HG02763 (cell line): ENCODE results near the gene RBM12.
"Not testable (repeated sequence)": the region's sequence is repeated elsewhere in the genome, so short reads cannot be mapped to it uniquely, and the experiment has no call there.

ENCODE experiments used
- ATAC-seq: cut with Tn5 transposase; IDR thresholded peaks from one replicate; pipeline ENCODE4 v1.9.1; 2021; ENCODE audit warnings: mild to moderate bottlenecking, moderate library complexity; ENCODE audit not compliant: unreplicated experiment

RBM12 gene, protein sequence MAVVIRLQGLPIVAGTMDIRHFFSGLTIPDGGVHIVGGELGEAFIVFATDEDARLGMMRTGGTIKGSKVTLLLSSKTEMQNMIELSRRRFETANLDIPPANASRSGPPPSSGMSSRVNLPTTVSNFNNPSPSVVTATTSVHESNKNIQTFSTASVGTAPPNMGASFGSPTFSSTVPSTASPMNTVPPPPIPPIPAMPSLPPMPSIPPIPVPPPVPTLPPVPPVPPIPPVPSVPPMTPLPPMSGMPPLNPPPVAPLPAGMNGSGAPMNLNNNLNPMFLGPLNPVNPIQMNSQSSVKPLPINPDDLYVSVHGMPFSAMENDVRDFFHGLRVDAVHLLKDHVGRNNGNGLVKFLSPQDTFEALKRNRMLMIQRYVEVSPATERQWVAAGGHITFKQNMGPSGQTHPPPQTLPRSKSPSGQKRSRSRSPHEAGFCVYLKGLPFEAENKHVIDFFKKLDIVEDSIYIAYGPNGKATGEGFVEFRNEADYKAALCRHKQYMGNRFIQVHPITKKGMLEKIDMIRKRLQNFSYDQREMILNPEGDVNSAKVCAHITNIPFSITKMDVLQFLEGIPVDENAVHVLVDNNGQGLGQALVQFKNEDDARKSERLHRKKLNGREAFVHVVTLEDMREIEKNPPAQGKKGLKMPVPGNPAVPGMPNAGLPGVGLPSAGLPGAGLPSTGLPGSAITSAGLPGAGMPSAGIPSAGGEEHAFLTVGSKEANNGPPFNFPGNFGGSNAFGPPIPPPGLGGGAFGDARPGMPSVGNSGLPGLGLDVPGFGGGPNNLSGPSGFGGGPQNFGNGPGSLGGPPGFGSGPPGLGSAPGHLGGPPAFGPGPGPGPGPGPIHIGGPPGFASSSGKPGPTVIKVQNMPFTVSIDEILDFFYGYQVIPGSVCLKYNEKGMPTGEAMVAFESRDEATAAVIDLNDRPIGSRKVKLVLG

DNA sequence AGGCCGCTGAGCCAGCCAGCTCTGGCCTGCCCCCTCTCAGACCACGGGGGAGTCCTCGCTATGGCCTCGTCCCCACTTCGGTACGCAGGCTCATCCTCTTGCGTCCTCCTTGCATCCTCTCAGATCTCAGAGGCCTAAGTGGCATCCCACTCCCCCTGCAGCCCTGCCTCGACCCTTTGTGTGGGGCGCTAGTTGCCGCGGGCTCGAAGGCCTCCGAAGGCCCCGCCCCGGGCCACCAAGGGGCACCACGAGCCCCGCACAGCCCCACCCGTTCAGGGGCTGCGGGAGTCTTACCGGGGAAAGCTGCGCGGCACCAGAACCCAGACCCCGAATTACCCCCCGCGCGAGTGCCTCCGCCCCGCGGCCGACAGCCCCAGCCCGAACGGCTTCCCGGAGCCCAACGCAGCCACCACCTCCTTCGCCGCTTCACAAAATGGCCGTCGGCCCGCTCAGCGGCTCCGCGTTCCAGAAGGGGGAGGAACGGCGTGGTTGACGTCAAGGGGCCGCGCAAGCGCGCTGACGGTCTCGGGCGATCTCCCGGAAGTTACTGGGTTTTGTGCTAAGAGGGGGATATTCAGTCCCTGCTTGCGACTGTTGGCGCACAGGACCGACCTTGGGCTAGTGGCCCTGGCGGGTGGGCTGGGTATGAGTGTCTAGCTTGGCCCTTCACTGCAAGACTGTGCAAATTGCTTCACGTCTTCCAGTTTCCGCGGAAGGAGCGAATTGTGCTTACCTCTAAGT, at the start of gene RBM12, which contains the start of gene CPNE1:
RBM12 (minus strand) TSS at position 435 of the 741 bp plus-strand sequence. CDS start 9,578 bp downstream, outside the sequence.
CPNE1 (minus strand) TSS at position 435 of the 741 bp plus-strand sequence. CDS start 31,977 bp downstream, outside the sequence.
- peak; percentile 68 for ATAC-seq

- ATAC-seq, result no peak
Observed at GRCh38 chr20:35714127-35714526, 49.4 kb upstream of the RBM12 start.

- not testable (repeated sequence) for ATAC-seq
Observed at GRCh38 chr20:35713120-35713519, 48.4 kb upstream of the RBM12 start.

- ATAC-seq, result no peak
Observed at GRCh38 chr20:35711588-35712209, 47.0 kb upstream of the RBM12 start.

GRCh38 chr20:35710884-35711587, 46.3 kb upstream of the RBM12 start:
- ATAC-seq, result no peak

DNA sequence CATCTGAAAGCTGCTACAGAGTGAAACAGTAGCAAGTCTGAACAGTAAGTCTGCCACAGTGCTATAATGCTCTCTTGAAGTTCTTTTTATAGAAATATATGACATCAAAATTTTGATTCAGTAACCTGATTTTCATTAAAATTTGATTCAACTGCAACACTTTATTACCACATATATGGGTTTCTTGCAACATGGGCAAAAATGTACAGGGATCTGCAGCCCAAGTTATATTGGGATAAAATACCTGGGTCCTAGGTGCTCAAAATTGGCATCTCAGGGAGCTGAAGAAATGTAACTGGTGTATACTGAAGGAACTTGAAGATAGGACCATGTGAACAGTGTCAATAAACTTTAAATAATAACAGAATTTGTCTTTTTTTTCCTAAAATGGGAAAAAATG, 45.3 kb upstream of the RBM12 start:
- ATAC-seq, result no peak

DNA sequence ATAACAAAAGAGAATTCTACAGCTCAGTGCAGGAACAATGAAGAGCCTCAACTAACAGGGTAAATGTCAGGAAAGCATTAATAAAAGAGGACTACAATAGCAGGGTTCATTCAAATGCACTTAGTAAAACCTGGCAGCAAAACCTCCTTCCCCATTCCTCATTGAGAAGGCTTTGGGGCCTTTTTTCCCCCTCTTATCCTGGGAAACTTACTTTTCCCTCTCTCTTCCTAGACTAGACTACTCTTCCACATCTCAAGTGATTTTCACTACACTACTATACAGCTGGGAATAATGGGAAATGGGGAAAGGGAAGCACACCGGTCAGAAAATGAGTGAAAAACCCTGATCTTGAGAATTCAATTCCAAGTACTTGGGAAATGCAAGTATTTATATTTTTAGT, 44.6 kb upstream of the RBM12 start:
- no peak for ATAC-seq

DNA sequence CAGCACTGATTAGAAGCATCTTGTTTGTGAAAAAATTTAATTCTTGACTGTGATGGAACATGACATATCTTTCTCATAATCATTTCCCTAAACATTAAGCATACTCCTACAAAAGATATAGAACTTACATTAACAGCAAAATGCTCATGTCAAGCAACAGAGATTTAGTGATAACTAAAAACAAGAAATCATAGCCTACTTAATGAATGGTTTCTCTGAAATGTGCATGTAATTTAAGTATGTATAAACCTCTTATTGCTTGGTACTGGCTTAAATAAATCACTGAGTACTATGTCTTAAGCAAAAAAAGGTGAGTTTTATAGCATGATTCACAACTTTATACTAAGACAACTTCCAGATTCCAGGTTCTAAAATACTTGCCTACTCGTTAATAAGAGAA, 43.8 kb upstream of the RBM12 start:
- ATAC-seq, result no peak

DNA sequence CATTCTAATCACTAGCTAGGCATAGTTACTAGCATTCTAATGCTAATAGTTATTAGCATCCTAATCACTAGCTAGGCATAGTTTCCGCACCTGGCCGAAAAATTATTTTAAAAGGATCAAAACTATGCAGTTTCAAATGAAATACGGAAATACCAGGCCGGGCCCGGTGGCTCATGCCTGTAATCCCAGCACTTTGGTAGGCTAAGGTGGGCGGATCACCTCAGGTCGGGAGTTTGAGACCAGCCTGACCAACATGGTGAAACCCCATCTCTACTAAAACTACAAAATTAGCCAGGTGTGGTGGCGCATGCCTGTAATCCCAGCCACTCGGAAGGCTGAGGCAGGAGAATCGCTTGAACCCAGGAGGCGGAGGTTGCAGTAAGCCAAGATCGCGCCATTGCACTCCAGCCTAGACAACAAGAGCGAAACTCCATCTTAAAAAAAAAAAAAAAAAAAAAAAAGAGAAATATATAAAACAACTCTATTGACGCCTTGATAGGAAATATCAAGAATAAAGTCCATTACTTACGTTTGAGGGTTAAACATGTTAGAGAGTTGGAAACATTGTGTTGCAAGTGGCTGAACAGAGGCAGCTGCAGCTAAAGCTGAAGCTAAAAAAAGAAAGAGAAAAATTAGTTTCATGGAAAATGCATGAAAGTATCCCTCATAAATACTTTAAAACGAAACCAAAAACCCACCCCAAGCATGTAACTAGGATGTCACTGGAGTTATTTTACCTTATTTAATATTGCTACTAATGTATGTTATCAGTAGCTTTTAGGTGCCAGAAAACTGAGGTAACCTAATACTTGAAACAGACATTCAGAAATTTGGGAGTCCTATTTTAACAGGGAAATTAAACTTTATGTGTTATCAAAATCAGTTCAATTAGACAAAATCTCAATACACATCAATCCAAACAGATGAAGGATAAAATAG, 42.2 kb upstream of the RBM12 start:
- ATAC-seq, result not testable (repeated sequence)

- not testable (repeated sequence) for ATAC-seq
Observed at GRCh38 chr20:35705894-35706293, 41.2 kb upstream of the RBM12 start.

GRCh38 chr20:35704514-35705261, 40.0 kb upstream of the RBM12 start:
- no peak for ATAC-seq

DNA sequence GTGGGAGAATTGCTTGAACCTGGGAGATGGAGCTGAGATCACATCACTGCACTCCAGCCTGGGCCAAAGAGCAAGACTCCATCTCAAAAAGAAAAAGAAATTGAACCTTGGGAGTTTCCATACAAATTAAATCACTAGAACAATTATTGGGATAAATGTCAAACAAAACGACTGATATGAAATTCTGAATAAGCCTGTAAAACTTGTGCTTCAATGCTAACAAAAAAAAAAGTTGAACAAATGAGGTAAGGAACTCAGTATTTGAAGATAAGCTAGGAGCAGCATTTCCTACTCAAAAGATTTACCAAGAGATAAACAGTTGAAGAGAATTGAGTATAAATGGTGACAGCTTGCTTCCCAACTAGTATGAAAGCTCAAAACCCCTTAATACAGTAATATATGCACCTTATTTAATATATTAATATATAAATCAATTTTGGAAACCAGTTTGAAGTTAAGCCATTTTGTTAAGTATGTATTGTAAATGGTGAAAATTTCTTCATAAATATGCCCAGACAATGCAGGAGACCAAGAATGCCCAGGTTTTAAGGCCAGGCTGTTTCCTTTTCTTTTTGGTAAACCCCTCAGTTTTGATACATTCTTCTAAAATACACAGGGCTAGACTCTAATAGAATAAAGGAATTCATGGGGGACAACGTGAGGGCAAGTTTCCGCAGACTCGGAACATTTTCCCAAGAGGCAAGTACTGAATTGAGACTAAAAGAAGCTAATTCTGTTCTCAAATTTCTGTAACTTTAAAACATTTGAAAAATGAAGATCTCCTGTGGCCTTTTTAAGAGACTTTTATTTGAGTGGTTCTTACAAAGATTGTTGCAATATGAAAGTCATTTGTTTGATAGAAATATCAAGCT, 38.4 kb upstream of the RBM12 start:
- ATAC-seq, result no peak

- no peak for ATAC-seq
Observed at GRCh38 chr20:35702051-35702823, 37.5 kb upstream of the RBM12 start.

- no peak for ATAC-seq
Observed at GRCh38 chr20:35700625-35701148, 36.0 kb upstream of the RBM12 start.

- ATAC-seq, result no peak
Observed at GRCh38 chr20:35699957-35700624, 35.4 kb upstream of the RBM12 start.
